H1 (cell line): ENCODE results near the gene TTC28. TPM values are rescaled to one million over a fixed set of nuclear protein-coding genes. Genes with fewer than 3 reads are reported as not detected.

ENCODE experiments used
- CHD7 ChIP-seq: fragments of 300-600 bp; sonication (generic); IDR thresholded peaks from 2 replicates; pipeline ENCODE4 v1.7.1; 2012; ENCODE audit warnings: low read length, moderate library complexity, mild to moderate bottlenecking, inconsistent platforms; ENCODE audit not compliant: insufficient replicate concordance
- CTCF ChIP-seq, 3 experiments: IDR thresholded peaks; 1 replicate in 2 of 3; 2 replicates in 1 of 3; pipeline versions ENCODE4 v1.5.1 to v1.6.1; 2011; ENCODE audit warnings: low read length in 3 of 3, mild to moderate bottlenecking in 3 of 3, inconsistent platforms in 2 of 3, low read depth in 1 of 3, moderate library complexity in 1 of 3; ENCODE audit not compliant: insufficient read depth in 1 of 3; ENCODE audit errors: control extremely low read depth in 1 of 3
- RFX5 ChIP-seq: IDR thresholded peaks from 2 replicates; pipeline ENCODE4 v1.6.1; 2011; ENCODE audit warnings: low read depth, low read length, improper control_type of control experiment, borderline replicate concordance
- TAF1 ChIP-seq: IDR thresholded peaks from 2 replicates; pipeline ENCODE4 v1.6.1; 2011; ENCODE audit warnings: mild to moderate bottlenecking, low read depth, low read length
- polyA plus RNA-seq, 7 experiments: library from polyadenylated mRNA; depleted of rRNA in 3 of 7; stranded (reverse) in 5 of 7; unstranded in 2 of 7; fragments of >200 nt in 5 of 7; fragments of 200-250 nt in 2 of 7; gene quantifications; 1 replicate in 5 of 7; 2 replicates in 1 of 7; 4 replicates in 1 of 7; pipeline versions ENCODE4 v1.2.1 to v1.2.3, GENCODE V29; 2011 to 2013; ENCODE audit warnings: missing spikeins in 2 of 7, mixed read lengths in 2 of 7
- total RNA-seq: library from RNA; stranded (reverse); fragmentation: NEBNext Ultra II Directional; extraction: Animal tissue kit (Norgen Biotek cat#: 25700); gene quantifications from 2 replicates; pipeline ENCODE4 v1.2.1, GENCODE V29; 2021

Gene TTC28
- total and polyA plus RNA-seq, 2 of the 8 experiments (the other 6 are each of a cell fraction or from before 2014, with no cell fraction given), result 2.6 to 12.6 TPM

DNA sequence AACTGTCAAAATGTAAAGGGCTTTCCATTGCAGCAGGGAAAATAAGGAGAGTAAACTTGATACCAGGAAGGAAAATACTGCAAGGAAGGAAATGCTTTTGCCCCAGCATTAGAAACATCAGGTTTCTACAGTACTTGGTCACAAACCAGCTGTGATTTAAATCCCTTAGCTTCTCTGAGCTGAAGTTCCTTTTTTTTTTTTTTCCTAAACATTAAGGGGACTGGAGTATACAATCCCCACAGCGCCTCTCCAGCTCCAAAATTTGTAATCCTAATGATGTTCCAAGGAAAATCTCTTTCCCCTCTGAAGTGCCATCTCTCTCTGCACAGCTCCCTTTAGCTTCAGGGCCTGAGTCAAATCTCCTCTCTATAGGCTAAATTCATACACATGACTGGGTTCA, 540.1 kb downstream of the TTC28 start (continued):
- TF ChIP-seq CHD7 (no peak), CTCF (IDR thresholded peaks at IDR 0.05; ENCODE audit: control extremely low read depth in 1 of 3, insufficient read depth in 1 of 3, low read depth in 1 of 3, low read length in 3 of 3) (no peak), RFX5 (no peak), TAF1 (no peak)
